HG02571 (cell line): Measurements from ENCODE around the gene LAX1.
A peak's percentile ranks its signal among the peaks of the same experiment; 100 is the strongest.
"Not testable (repeated sequence)": the region's sequence is repeated elsewhere in the genome, so short reads cannot be mapped to it uniquely, and the experiment has no call there.

ENCODE experiments used
- ATAC-seq: cut with Tn5 transposase; IDR thresholded peaks from one replicate; pipeline ENCODE4 v1.9.1; 2021; ENCODE audit warnings: mild to moderate bottlenecking, moderate library complexity; ENCODE audit not compliant: unreplicated experiment

Gene LAX1

GRCh38 chr1:203764105-203765028 is 616 bp upstream of the LAX1 start:
- ATAC-seq = no peak

- no peak for ATAC-seq
These were observed 3.3 kb downstream of the LAX1 start for GRCh38 chr1:203768256-203768655.

- ATAC-seq = no peak
These were observed 4.7 kb downstream of the LAX1 start for GRCh38 chr1:203769505-203770343.

- no peak for ATAC-seq
These were observed 6.9 kb downstream of the LAX1 start for GRCh38 chr1:203771901-203772301.

GRCh38 chr1:203772836-203773235 is 7.9 kb downstream of the LAX1 start:
- ATAC-seq = no peak

- no peak for ATAC-seq
These were observed 11.7 kb downstream of the LAX1 start for GRCh38 chr1:203776636-203777035.

- no peak for ATAC-seq
These were observed 12.6 kb downstream of the LAX1 start for GRCh38 chr1:203777596-203777995.

GRCh38 chr1:203778146-203778545 is 13.2 kb downstream of the LAX1 start:
- no peak for ATAC-seq

GRCh38 chr1:203778789-203779188 is 13.8 kb downstream of the LAX1 start:
- no peak for ATAC-seq

- no peak for ATAC-seq
These were observed 17.0 kb downstream of the LAX1 start for GRCh38 chr1:203781962-203782361.

GRCh38 chr1:203789966-203790365 is 25.0 kb downstream of the LAX1 start:
- ATAC-seq = no peak

- no peak for ATAC-seq
These were observed 26.5 kb downstream of the LAX1 start for GRCh38 chr1:203791498-203791897.

GRCh38 chr1:203792486-203792885 is 27.5 kb downstream of the LAX1 start:
- ATAC-seq = no peak

- ATAC-seq = not testable (repeated sequence)
These were observed 28.6 kb downstream of the LAX1 start for GRCh38 chr1:203793561-203793960.

GRCh38 chr1:203794764-203795440 is 29.9 kb downstream of the LAX1 start:
- ATAC-seq = no peak

GRCh38 chr1:203795441-203796235 is 30.7 kb downstream of the LAX1 start, which contains the start of the genes ZBED6 and ZC3H11A:
Gene ZBED6, plus strand, starts transcription at chr1:203795623. Its CDS starts 1,900 bp downstream, at chr1:203797523.
Gene ZC3H11A, plus strand, starts transcription at chr1:203795623. Its CDS starts 21,448 bp downstream, at chr1:203817071.
- peak; percentile 95 for ATAC-seq

- peak; percentile 24 for ATAC-seq
These were observed 31.2 kb downstream of the LAX1 start for GRCh38 chr1:203796236-203796605.

GRCh38 chr1:203797216-203797615 is 32.2 kb downstream of the LAX1 start:
- no peak for ATAC-seq

- ATAC-seq = no peak
These were observed 33.1 kb downstream of the LAX1 start for GRCh38 chr1:203797948-203798655.

- ATAC-seq = no peak
These were observed 34.2 kb downstream of the LAX1 start for GRCh38 chr1:203799157-203799556.
